Prostate gland (tissue), 2 donors: ENCODE results near the gene COL15A1.

ENCODE experiments used
- POLR2A ChIP-seq: fragments of 450-650 bp; IDR thresholded peaks from one replicate; pipeline ENCODE4 v1.6.1; 2016; ENCODE audit warnings: antibody characterized with exemption, mild to moderate bottlenecking
- TF ChIP-seq, protein P1 (sequence below), 4 experiments: fragments of 200-600 bp in 2 of 4; fragments of 450-650 bp in 2 of 4; sonication (generic) in 2 of 4; IDR thresholded peaks; 1 replicate in 3 of 4; 2 replicates in 1 of 4; pipeline ENCODE4 v1.5.1; 2016 to 2019; ENCODE audit warnings: antibody characterized with exemption in 4 of 4, mild to moderate bottlenecking in 2 of 4, moderate library complexity in 2 of 4

DNA sequence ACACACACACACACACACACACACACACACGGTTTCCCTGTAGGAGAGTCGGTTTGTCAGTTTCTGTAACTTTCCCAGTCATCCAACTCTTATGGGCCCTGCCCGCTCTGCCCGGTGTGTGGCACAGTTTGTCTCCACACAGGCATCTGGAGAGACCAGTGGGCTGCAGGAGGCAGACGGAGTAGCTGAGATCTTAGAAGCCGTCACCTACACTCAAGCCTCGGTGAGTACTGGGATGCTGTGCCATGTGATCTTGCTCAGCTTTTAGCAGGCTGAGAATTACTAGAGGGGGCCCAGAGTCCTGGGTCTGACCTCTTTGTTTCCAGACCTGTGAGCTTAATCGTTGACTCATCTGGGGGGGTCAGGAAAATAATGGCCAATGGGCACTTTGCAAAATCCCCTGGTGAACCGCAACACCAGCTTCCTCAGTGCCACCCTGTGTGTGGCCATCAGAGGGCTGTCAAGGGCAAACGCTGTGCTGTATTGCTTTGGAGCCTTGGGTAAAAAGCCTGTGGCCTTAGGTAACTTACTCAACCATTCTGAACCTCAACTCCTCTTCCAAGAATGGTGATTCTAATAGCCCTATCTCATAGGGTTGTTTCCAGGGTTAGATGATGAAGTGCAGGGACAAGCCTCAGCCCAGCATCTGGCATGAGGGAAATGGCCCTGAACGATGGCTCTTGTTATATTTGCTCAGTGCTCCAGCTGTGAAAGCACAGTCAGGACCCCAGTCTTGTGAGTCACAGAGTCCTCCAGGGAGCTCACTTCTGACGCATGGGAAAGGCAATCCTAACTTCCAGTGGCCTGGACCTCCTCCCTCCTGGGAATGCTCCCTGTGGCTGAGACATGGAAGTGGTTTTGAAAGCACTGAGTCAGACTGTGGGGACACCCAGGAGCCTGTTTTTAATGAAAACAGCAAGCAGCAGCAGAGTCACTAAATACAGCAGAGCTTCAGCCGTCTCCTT, 45.6 kb downstream of the COL15A1 start:
- TF ChIP-seq, protein P1, sequence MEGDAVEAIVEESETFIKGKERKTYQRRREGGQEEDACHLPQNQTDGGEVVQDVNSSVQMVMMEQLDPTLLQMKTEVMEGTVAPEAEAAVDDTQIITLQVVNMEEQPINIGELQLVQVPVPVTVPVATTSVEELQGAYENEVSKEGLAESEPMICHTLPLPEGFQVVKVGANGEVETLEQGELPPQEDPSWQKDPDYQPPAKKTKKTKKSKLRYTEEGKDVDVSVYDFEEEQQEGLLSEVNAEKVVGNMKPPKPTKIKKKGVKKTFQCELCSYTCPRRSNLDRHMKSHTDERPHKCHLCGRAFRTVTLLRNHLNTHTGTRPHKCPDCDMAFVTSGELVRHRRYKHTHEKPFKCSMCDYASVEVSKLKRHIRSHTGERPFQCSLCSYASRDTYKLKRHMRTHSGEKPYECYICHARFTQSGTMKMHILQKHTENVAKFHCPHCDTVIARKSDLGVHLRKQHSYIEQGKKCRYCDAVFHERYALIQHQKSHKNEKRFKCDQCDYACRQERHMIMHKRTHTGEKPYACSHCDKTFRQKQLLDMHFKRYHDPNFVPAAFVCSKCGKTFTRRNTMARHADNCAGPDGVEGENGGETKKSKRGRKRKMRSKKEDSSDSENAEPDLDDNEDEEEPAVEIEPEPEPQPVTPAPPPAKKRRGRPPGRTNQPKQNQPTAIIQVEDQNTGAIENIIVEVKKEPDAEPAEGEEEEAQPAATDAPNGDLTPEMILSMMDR (IDR thresholded peaks at IDR 0.05) = no peak
- TF ChIP-seq POLR2A = no peak
